ENCODE data around the gene RUFY3. TPM values are rescaled to one million over a fixed set of nuclear protein-coding genes. Genes with fewer than 3 reads are reported as not detected.

Gene RUFY3
- total RNA-seq, 1 experiment from 2014 or later = 32.9 TPM

DNA sequence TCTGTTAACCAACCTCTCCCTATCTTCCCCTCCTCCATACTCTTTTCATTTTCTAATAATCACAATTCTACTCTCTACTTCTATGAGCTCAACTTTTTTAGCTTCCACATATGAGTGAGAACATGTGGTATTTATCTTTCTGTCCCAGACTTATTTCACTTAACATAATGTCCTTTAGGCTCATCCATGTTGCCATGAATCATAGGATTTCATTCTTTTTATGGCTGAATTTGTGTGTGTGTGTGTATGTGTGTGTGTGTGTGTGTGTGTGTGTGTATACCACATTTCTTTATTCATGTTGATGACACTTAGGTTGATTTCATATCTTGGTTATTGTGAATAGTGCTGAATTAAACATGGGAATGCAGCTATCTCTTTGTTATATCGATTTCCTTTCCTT is 37.4 kb downstream of the RUFY3 start:
- H3K4me2 ChIP-seq (ENCODE audit: low read length) = no peak overlapping the region
- DNase-seq (ENCODE audit: low read depth, low spot score) (no peak), ATAC-seq (no peak)
- no peaks in the 10 kb centered on the region for H3K9me3 ChIP-seq (ENCODE audit: control insufficient read depth in 1 of 2, insufficient read depth in 1 of 2, low read depth in 1 of 2, low read length in 2 of 2)
- H3K9me2 ChIP-seq (ENCODE audit: insufficient read depth) = no peaks in the 10 kb centered on the region
- no peaks in the 10 kb centered on the region for H3K4me1 ChIP-seq (ENCODE audit: control insufficient read depth in 1 of 2, insufficient read depth in 2 of 2, low read length in 2 of 2)
- H3K4me3 ChIP-seq (replicated peaks in 1 of 2; ENCODE audit: low read depth in 1 of 2, low read length in 2 of 2) = no peak overlapping the region
- no peaks in the 10 kb centered on the region; the same call in 1 of the 2 replicates for H3K79me2 ChIP-seq (ENCODE audit: insufficient read depth, low read length)
- H4K20me1 ChIP-seq (ENCODE audit: insufficient read depth) = no peaks in the 10 kb centered on the region
- H3K27me3 ChIP-seq (ENCODE audit: insufficient read depth, low read length) = no peaks in the 10 kb centered on the region
- ChIA-PET RAD21 (ENCODE audit: low non-redundant PET in 1 of 2, low total read pairs in 2 of 2, uncharacterized antibody in 2 of 2, unreplicated experiment in 2 of 2) (no interaction called here), CTCF (no interaction called here), POLR2A (no interaction called here)
- H2AFZ ChIP-seq (ENCODE audit: low read depth, low read length, poor library complexity, severe bottlenecking) = no peak overlapping the region
- intact Hi-C loops (cut with micrococcal nuclease) = no loop called here
- H3K36me3 ChIP-seq (ENCODE audit: control insufficient read depth in 1 of 2, insufficient read depth in 2 of 2, low read length in 2 of 2) = no peaks in the 10 kb centered on the region
- TF ChIP-seq, protein P1, sequence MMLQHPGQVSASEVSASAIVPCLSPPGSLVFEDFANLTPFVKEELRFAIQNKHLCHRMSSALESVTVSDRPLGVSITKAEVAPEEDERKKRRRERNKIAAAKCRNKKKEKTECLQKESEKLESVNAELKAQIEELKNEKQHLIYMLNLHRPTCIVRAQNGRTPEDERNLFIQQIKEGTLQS (IDR thresholded peaks at IDR 0.05) = no peak
- TF ChIP-seq YY1 (IDR thresholded peaks at IDR 0.05; ENCODE audit: extremely low read depth, insufficient replicate concordance, low read depth, low read length) (no peak), SIN3A (IDR thresholded peaks at IDR 0.05; ENCODE audit: low read depth) (no peak), EZH2 (IDR thresholded peaks at IDR 0.05) (no peak), RAD21 (IDR thresholded peaks at IDR 0.05; ENCODE audit: low read depth) (no peak), JUND (IDR thresholded peaks at IDR 0.05) (no peak)
- TF ChIP-seq, protein P2, sequence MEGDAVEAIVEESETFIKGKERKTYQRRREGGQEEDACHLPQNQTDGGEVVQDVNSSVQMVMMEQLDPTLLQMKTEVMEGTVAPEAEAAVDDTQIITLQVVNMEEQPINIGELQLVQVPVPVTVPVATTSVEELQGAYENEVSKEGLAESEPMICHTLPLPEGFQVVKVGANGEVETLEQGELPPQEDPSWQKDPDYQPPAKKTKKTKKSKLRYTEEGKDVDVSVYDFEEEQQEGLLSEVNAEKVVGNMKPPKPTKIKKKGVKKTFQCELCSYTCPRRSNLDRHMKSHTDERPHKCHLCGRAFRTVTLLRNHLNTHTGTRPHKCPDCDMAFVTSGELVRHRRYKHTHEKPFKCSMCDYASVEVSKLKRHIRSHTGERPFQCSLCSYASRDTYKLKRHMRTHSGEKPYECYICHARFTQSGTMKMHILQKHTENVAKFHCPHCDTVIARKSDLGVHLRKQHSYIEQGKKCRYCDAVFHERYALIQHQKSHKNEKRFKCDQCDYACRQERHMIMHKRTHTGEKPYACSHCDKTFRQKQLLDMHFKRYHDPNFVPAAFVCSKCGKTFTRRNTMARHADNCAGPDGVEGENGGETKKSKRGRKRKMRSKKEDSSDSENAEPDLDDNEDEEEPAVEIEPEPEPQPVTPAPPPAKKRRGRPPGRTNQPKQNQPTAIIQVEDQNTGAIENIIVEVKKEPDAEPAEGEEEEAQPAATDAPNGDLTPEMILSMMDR (IDR thresholded peaks at IDR 0.05 in 2 of 3, conservative IDR thresholded peaks at IDR 0.05 in 1 of 3; ENCODE audit: borderline replicate concordance in 1 of 3, insufficient read depth in 1 of 3, low read depth in 2 of 3, low read length in 2 of 3) = no peak
- TF ChIP-seq, protein P3, sequence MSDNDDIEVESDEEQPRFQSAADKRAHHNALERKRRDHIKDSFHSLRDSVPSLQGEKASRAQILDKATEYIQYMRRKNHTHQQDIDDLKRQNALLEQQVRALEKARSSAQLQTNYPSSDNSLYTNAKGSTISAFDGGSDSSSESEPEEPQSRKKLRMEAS (IDR thresholded peaks at IDR 0.05) = no peak
- TF ChIP-seq, protein P4, sequence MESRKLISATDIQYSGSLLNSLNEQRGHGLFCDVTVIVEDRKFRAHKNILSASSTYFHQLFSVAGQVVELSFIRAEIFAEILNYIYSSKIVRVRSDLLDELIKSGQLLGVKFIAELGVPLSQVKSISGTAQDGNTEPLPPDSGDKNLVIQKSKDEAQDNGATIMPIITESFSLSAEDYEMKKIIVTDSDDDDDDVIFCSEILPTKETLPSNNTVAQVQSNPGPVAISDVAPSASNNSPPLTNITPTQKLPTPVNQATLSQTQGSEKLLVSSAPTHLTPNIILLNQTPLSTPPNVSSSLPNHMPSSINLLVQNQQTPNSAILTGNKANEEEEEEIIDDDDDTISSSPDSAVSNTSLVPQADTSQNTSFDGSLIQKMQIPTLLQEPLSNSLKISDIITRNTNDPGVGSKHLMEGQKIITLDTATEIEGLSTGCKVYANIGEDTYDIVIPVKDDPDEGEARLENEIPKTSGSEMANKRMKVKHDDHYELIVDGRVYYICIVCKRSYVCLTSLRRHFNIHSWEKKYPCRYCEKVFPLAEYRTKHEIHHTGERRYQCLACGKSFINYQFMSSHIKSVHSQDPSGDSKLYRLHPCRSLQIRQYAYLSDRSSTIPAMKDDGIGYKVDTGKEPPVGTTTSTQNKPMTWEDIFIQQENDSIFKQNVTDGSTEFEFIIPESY (IDR thresholded peaks at IDR 0.05; ENCODE audit: extremely low read depth, insufficient replicate concordance, low read length) = no peak
- TF ChIP-seq, protein P5, sequence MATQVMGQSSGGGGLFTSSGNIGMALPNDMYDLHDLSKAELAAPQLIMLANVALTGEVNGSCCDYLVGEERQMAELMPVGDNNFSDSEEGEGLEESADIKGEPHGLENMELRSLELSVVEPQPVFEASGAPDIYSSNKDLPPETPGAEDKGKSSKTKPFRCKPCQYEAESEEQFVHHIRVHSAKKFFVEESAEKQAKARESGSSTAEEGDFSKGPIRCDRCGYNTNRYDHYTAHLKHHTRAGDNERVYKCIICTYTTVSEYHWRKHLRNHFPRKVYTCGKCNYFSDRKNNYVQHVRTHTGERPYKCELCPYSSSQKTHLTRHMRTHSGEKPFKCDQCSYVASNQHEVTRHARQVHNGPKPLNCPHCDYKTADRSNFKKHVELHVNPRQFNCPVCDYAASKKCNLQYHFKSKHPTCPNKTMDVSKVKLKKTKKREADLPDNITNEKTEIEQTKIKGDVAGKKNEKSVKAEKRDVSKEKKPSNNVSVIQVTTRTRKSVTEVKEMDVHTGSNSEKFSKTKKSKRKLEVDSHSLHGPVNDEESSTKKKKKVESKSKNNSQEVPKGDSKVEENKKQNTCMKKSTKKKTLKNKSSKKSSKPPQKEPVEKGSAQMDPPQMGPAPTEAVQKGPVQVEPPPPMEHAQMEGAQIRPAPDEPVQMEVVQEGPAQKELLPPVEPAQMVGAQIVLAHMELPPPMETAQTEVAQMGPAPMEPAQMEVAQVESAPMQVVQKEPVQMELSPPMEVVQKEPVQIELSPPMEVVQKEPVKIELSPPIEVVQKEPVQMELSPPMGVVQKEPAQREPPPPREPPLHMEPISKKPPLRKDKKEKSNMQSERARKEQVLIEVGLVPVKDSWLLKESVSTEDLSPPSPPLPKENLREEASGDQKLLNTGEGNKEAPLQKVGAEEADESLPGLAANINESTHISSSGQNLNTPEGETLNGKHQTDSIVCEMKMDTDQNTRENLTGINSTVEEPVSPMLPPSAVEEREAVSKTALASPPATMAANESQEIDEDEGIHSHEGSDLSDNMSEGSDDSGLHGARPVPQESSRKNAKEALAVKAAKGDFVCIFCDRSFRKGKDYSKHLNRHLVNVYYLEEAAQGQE (IDR thresholded peaks at IDR 0.05; ENCODE audit: low read depth) = no peak
- H3K9ac ChIP-seq (ENCODE audit: low read length) = no peak overlapping the region
- BruUV-seq (replicated peaks) = no TSS peak
- no peak overlapping the region for H3K27ac ChIP-seq (ENCODE audit: low read depth, low read length)

Measured in HCT116 (cell line).